GM13976 (cell line): ENCODE measurements around the gene TCF20.

Experiments
- DNase-seq: peaks from one replicate; pipeline ENCODE4 v3.0.0; 2012; ENCODE audit warnings: low spot score
- CTCF ChIP-seq: IDR thresholded peaks from 2 replicates; pipeline ENCODE4 v1.5.1; 2012; ENCODE audit warnings: borderline replicate concordance, mild to moderate bottlenecking; ENCODE audit not compliant: insufficient read depth; ENCODE audit errors: extremely low read depth, missing control alignments, control extremely low read depth
- in situ Hi-C: fragments of 300-500 bp; cut with MboI; formaldehyde crosslinking; loops from one replicate; pipeline ENCODE4 v1.12.0; 2022; ENCODE audit warnings: low sequenced_read_pairs, mixed read lengths, inconsistent platforms; ENCODE audit not compliant: unreplicated experiment

Gene TCF20

GRCh38 chr22:42248995-42249394 lies 21.5 kb downstream of the TCF20 start:
- no peak for DNase-seq
- TF ChIP-seq CTCF: no peak
- in situ Hi-C loops: no loop called here

GRCh38 chr22:42247596-42247995 lies 22.9 kb downstream of the TCF20 start:
- TF ChIP-seq CTCF: no peak
- DNase-seq: no peak
- in situ Hi-C loops: no loop called here

- DNase-seq: no peak
- in situ Hi-C loops: no loop called here
- no peak for TF ChIP-seq CTCF
Measured at GRCh38 chr22:42243802-42244060, 26.7 kb downstream of the TCF20 start.

GRCh38 chr22:42236848-42237247 lies 33.6 kb downstream of the TCF20 start:
- no peak for DNase-seq
- TF ChIP-seq CTCF: no peak
- in situ Hi-C loops: no loop called here

- no peak for TF ChIP-seq CTCF
- in situ Hi-C loops: no loop called here
- DNase-seq: no peak
Measured at GRCh38 chr22:42236268-42236667, 34.2 kb downstream of the TCF20 start.

GRCh38 chr22:42233879-42234278 lies 36.6 kb downstream of the TCF20 start:
- no peak for DNase-seq
- TF ChIP-seq CTCF: no peak
- in situ Hi-C loops: no loop called here

GRCh38 chr22:42231929-42232328 lies 38.5 kb downstream of the TCF20 start:
- in situ Hi-C loops: no loop called here
- TF ChIP-seq CTCF: no peak
- no peak for DNase-seq
